GM12878 (cell line): ENCODE data around the gene C14orf119. TPM values are rescaled to one million over a fixed set of nuclear protein-coding genes. Genes with fewer than 3 reads are reported as not detected.

ENCODE experiments used
- ATAC-seq: fragments of 200-7000 bp; cut with Tn5 transposase; 3 replicates; pipeline ENCODE4 v1.9.1; 2020; ENCODE audit warnings: mild to moderate bottlenecking, moderate library complexity
- BruUV-seq: library from RNA; stranded (reverse); fragments of 400-500 nt; replicated peaks from 2 replicates; lab custom pipeline; 2021; lab: Mats Ljungman, UMichigan
- CTCF ChIA-PET: fragments of 300-600 bp; sonication (Branson Sonifier 250); formaldehyde crosslinking; extraction: SDS; loops from one replicate; lab custom pipeline; 2021; ENCODE audit warnings: inconsistent platforms; lab: Yijun Ruan, JAX
- POLR2A ChIA-PET: fragments of 350-600 bp; formaldehyde crosslinking; extraction: SDS; loops from one replicate; lab custom pipeline; 2021; ENCODE audit warnings: inconsistent platforms; lab: Charles Lee
- RAD21 ChIA-PET: fragments of 300-600 bp; sonication (Branson Sonifier 250); formaldehyde crosslinking; loops from one replicate; lab custom pipeline; 2023; ENCODE audit warnings: antibody characterized with exemption; ENCODE audit not compliant: unreplicated experiment; lab: Charles Lee
- SMC1A ChIA-PET: fragments of 300-600 bp; sonication (Branson Sonifier 250); formaldehyde crosslinking; loops from one replicate; lab custom pipeline; 2023; ENCODE audit not compliant: unreplicated experiment, uncharacterized antibody; lab: Charles Lee
- DNase-seq: peaks from one replicate; pipeline ENCODE4 v3.0.0-alpha.2; 2011; ENCODE audit warnings: low read depth, low spot score
- FAIRE-seq: peaks from 3 replicates; lab custom pipeline; 2011; peaks lifted over from hg19 to GRCh38; lab: Jason Lieb, UNC
- H2AFZ ChIP-seq: 2 replicates; pipeline ENCODE4 v1.6.0; 2011; ENCODE audit warnings: low read depth, low read length, control low read depth; ENCODE audit not compliant: control insufficient read depth
- H3K27ac ChIP-seq: 2 replicates; pipeline ENCODE4 v1.5.1; 2011; ENCODE audit warnings: control low read depth; ENCODE audit not compliant: control insufficient read depth, insufficient read depth
- H3K27me3 ChIP-seq, 2 experiments: replicated peaks in 1 of 2; 2 replicates each; pipeline versions ENCODE4 v1.6.0 to v1.6.1; 2011; ENCODE audit warnings: low read length in 1 of 2; ENCODE audit not compliant: control insufficient read depth in 2 of 2, insufficient read depth in 2 of 2
- H3K36me3 ChIP-seq, 2 experiments: 2 replicates each; pipeline ENCODE4 v1.5.1; 2011; ENCODE audit warnings: low read length in 1 of 2; ENCODE audit not compliant: control insufficient read depth in 2 of 2, insufficient read depth in 2 of 2
- H3K4me1 ChIP-seq: 2 replicates; pipeline ENCODE4 v1.6.1; 2011; ENCODE audit warnings: mild to moderate bottlenecking, low read length, moderate library complexity, mixed read lengths; ENCODE audit not compliant: control insufficient read depth, insufficient read depth
- H3K4me2 ChIP-seq: 2 replicates; pipeline ENCODE4 v1.6.0; 2011; ENCODE audit warnings: control low read depth; ENCODE audit not compliant: control insufficient read depth, insufficient read depth
- H3K4me3 ChIP-seq: fragments of 200-600 bp; sonication (generic); 2 replicates; pipeline ENCODE4 v1.5.1; 2016
- H3K79me2 ChIP-seq: 2 replicates; pipeline ENCODE4 v1.6.0; 2011; ENCODE audit warnings: low read length; ENCODE audit not compliant: control insufficient read depth, insufficient read depth
- H3K9ac ChIP-seq: 2 replicates; pipeline ENCODE4 v1.8.0; 2011; ENCODE audit warnings: low read length, control low read depth, mixed read lengths; ENCODE audit not compliant: control insufficient read depth, insufficient read depth
- H3K9me3 ChIP-seq: replicated peaks from 3 replicates; pipeline ENCODE4 v1.5.1; 2011; ENCODE audit warnings: mild to moderate bottlenecking, low read length; ENCODE audit not compliant: control insufficient read depth, insufficient read depth
- H4K20me1 ChIP-seq: 2 replicates; pipeline ENCODE4 v1.6.0; 2011; ENCODE audit not compliant: control insufficient read depth, insufficient read depth
- CHD4 ChIP-seq: fragments of 200-600 bp; sonication (generic); IDR thresholded peaks from 2 replicates; pipeline ENCODE4 v1.6.1; 2016; ENCODE audit warnings: mild to moderate bottlenecking
- ETV6 ChIP-seq, 2 experiments: fragments of 450-650 bp in 1 of 2; IDR thresholded peaks in 1 of 2; conservative IDR thresholded peaks in 1 of 2; 2 replicates each; pipeline ENCODE4 v1.6.1; 2014; ENCODE audit warnings: antibody characterized with exemption in 1 of 2, borderline replicate concordance in 1 of 2, low read depth in 1 of 2, mild to moderate bottlenecking in 1 of 2, moderate library complexity in 1 of 2
- HDAC2 ChIP-seq: fragments of 200-600 bp; sonication (generic); IDR thresholded peaks from 2 replicates; pipeline ENCODE4 v1.6.1; 2017
- IRF3 ChIP-seq: fragments of 450-650 bp; IDR thresholded peaks from 2 replicates; pipeline ENCODE4 v1.6.1; 2014; ENCODE audit warnings: mild to moderate bottlenecking
- IRF4 ChIP-seq: IDR thresholded peaks from 2 replicates; pipeline ENCODE4 v1.6.1; 2011; ENCODE audit warnings: low read depth, low read length
- MEF2B ChIP-seq: fragments of 450-650 bp; IDR thresholded peaks from 2 replicates; pipeline ENCODE4 v1.6.1; 2018; ENCODE audit warnings: mild to moderate bottlenecking, moderate library complexity; ENCODE audit not compliant: partially characterized antibody, poor library complexity, severe bottlenecking
- NFYB ChIP-seq: IDR thresholded peaks from 2 replicates; pipeline ENCODE4 v1.6.1; 2011; ENCODE audit warnings: low read depth, mild to moderate bottlenecking, low read length, improper control_type of control experiment, moderate library complexity; ENCODE audit not compliant: insufficient read depth
- NRF1 ChIP-seq: conservative IDR thresholded peaks from 2 replicates; pipeline ENCODE4 v1.6.1; 2011; ENCODE audit warnings: mild to moderate bottlenecking, low read depth, low read length, improper control_type of control experiment
- RBBP5 ChIP-seq: fragments of 200-600 bp; sonication (generic); conservative IDR thresholded peaks from 2 replicates; pipeline ENCODE4 v1.6.1; 2016
- RELA ChIP-seq: fragments of 450-650 bp; IDR thresholded peaks from 2 replicates; pipeline ENCODE4 v1.8.0; 2014; ENCODE audit warnings: borderline replicate concordance; ENCODE audit not compliant: partially characterized antibody
- SMAD5 ChIP-seq: IDR thresholded peaks from 2 replicates; pipeline ENCODE4 v1.6.1; 2016; ENCODE audit warnings: antibody characterized with exemption, low read depth
- SP1 ChIP-seq: IDR thresholded peaks from one replicate; pipeline ENCODE4 v1.6.1; 2011; ENCODE audit warnings: low read depth, low read length
- ZBTB4 ChIP-seq: fragments of 450-650 bp; formaldehyde crosslinking; IDR thresholded peaks from 2 replicates; pipeline ENCODE4 v1.4.0; 2022; ENCODE audit warnings: mild to moderate bottlenecking, moderate library complexity
- WGBS: methylation state at CpG from one replicate; pipeline ENCODE4 v1.1.6; 2016; ENCODE audit warnings: low lambda C conversion rate; ENCODE audit not compliant: insufficient replicate concordance, insufficient coverage; ENCODE audit errors: missing lambda C conversion rate; 5-methylcytosine and 5-hydroxymethylcytosine counted together
- in situ Hi-C: fragments of 300-500 bp; cut with MboI; formaldehyde crosslinking; loops from 9 replicates; pipeline ENCODE4 v1.14.3; 2018; ENCODE audit warnings: mixed read lengths
- intact Hi-C: fragments of 100-400 bp; cut with micrococcal nuclease; formaldehyde crosslinking; loops from one replicate; pipeline ENCODE4 v1.14.2; 2022; ENCODE audit not compliant: unreplicated experiment
- polyA plus RNA-seq, 11 experiments: library from polyadenylated mRNA; depleted of rRNA in 4 of 11; unstranded in 6 of 11; stranded (reverse) in 5 of 11; fragments of >200 nt; fragmentation: Nextera tagmentation in 4 of 11; fragmentation: Illumina TruSeq in 1 of 11; extraction: Ambion mirVana in 4 of 11; extraction: Trizol in 1 of 11; gene quantifications; 1 replicate in 1 of 11; 2 replicates in 10 of 11; pipeline versions ENCODE4 v1.2.1 to v1.2.3, GENCODE V29; 2011 to 2016; ENCODE audit warnings: inconsistent platforms in 2 of 11, missing spikeins in 2 of 11, low read depth in 1 of 11
- total RNA-seq, 4 experiments: library from RNA; depleted of rRNA in 3 of 4; stranded (reverse); fragments of >200 nt in 3 of 4; fragmentation: Illumina TruSeq in 1 of 4; extraction: Trizol in 1 of 4; gene quantifications; 2 replicates each; pipeline versions ENCODE4 v1.2.1 to v1.2.3, GENCODE V29; 2013 to 2021
- TF ChIP-seq, protein P1 (sequence below): fragments of 450-650 bp; IDR thresholded peaks from 2 replicates; pipeline ENCODE4 v1.6.1; 2018; ENCODE audit warnings: borderline replicate concordance, mild to moderate bottlenecking; ENCODE audit not compliant: partially characterized antibody

Gene C14orf119
- total and polyA plus RNA-seq, 10 of the 15 experiments (the other 5 are each of a cell fraction or from before 2014, with no cell fraction given), result 32.3 to 228 (median 57.6) TPM

GRCh38 chr14:23125011-23125410 lies 29.7 kb downstream of the C14orf119 start:
- BruUV-seq, result no TSS peak
- CTCF ChIA-PET, result interaction anchor here (0.9 to 6.4 kb wide), 2 partner anchors 9 to 62 kb away, joined by 3 to 127 read pairs; partner anchors contain the start of gene SLC7A8
- 37% methylated on average over 3 of the region's 3 CpGs for WGBS
- Histone ChIP-seq H3K79me2 (no peaks in the 10 kb centered on the region), H2AFZ (no peak overlapping the region), H3K4me1 (peaks cover 16% of the 10 kb centered on the region), H3K4me2 (no peak overlapping the region), H3K9me3 (no peaks in the 10 kb centered on the region), H3K27me3 (no peaks in the 10 kb centered on the region; a peak in 3 of 4 replicates), H4K20me1 (no peaks in the 10 kb centered on the region), H3K27ac (no peak overlapping the region), H3K9ac (no peak overlapping the region), H3K4me3 (no peak overlapping the region), H3K36me3 (no peaks in the 10 kb centered on the region)
- FAIRE-seq (no peak), DNase-seq (no peak), ATAC-seq (no peak)
- intact Hi-C loops, result no loop called here
- RAD21 ChIA-PET, result no interaction called here
- POLR2A ChIA-PET, result no interaction called here
- in situ Hi-C loops, result loop anchor here (10.0 kb wide), 1 partner anchor 60 kb away; the partner anchor contains the start of gene SLC7A8
- SMC1A ChIA-PET, result interaction anchor here (1.0 to 1.7 kb wide), 2 partner anchors 31 to 59 kb away, joined by 4 read pairs; no protein-coding TSS in a partner anchor
- TF ChIP-seq SP1 (no peak), MEF2B (no peak), IRF4 (no peak), ZBTB4 (CRISPR knock-in tag) (no peak), HDAC2 (no peak), IRF3 (no peak), ETV6 (conservative IDR thresholded peaks at IDR 0.05 in 1 of 2, IDR thresholded peaks at IDR 0.05 in 1 of 2; ENCODE audit: borderline replicate concordance in 1 of 2, low read depth in 1 of 2) (no peak), NRF1 (no peak), SMAD5 (no peak), NFYB (no peak), RBBP5 (no peak), RELA (no peak), CHD4 (no peak)
- TF ChIP-seq, protein P1, sequence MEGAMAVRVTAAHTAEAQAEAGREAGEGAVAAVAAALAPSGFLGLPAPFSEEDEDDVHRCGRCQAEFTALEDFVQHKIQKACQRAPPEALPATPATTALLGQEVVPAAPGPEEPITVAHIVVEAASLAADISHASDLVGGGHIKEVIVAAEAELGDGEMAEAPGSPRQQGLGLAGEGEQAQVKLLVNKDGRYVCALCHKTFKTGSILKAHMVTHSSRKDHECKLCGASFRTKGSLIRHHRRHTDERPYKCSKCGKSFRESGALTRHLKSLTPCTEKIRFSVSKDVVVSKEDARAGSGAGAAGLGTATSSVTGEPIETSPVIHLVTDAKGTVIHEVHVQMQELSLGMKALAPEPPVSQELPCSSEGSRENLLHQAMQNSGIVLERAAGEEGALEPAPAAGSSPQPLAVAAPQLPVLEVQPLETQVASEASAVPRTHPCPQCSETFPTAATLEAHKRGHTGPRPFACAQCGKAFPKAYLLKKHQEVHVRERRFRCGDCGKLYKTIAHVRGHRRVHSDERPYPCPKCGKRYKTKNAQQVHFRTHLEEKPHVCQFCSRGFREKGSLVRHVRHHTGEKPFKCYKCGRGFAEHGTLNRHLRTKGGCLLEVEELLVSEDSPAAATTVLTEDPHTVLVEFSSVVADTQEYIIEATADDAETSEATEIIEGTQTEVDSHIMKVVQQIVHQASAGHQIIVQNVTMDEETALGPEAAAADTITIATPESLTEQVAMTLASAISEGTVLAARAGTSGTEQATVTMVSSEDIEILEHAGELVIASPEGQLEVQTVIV, result no peak
